HG02970 (cell line): ENCODE data around the gene PFDN5.
"Not testable (repeated sequence)": the region's sequence is repeated elsewhere in the genome, so short reads cannot be mapped to it uniquely, and the experiment has no call there.

Experiments used
- ATAC-seq: cut with Tn5 transposase; IDR thresholded peaks from one replicate; pipeline ENCODE4 v1.9.1; 2021; ENCODE audit warnings: mild to moderate bottlenecking, moderate library complexity, moderate number of reproducible peaks; ENCODE audit not compliant: unreplicated experiment, low FRiP score

PFDN5 gene

GRCh38 chr12:53325511-53326061, 30.2 kb downstream of the PFDN5 start:
- no peak for ATAC-seq

DNA sequence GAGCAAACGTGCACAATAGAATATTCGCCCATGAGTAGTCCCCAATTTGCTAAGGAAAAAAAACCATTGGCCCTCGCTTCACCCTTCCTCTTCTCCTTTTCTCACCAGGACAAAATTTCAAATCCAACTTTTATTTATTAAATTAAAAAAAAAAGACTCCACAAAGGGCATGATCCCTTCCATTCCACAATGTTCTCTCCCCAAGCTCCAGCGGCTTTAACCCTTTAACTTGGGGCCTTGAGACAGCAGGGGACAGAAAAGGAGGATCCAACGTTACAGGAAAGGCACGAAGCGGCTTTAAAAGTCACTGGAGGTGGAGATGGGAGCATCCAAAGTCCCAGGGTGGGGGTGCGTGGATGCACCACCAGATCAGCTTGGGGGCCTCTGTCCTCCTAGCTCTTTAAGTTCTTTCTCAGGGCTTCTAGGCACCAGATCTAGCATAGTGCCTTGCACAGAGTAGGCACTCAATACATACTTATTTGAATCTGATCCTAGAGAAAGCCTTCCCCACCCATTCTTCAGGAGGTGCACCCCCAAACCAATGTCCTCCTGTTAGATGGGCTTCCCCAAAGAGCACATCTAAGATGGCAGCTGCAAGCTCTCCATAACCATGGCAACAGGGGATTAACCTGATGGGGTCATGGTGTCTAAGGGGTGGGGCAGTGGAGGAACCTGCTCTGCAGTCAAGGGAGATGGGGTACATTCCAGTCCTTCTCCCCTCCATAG, 31.3 kb downstream of the PFDN5 start:
- ATAC-seq: no peak

- no peak for ATAC-seq
These were observed 32.2 kb downstream of the PFDN5 start for GRCh38 chr12:53327435-53328042.

DNA sequence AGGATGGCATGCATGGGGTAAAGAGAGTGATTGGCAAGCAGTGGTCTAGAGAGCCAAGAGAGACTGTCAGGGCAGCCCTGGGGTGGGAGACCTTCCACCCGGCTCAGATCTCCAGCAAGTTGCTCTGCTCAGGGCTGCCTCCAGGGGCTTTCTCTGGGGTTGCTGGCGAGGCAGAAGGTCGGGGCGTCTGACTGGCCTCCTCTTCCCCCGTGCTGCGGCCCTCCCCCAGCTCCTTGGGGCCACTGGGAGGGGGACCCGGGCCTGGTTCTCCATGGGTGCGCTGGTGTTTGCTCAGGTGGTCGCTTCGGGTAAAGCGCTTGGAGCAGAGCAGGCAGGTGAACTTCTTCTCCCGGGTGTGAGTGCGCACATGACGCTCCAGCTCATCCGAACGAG, 32.7 kb downstream of the PFDN5 start:
- ATAC-seq: no peak

GRCh38 chr12:53330671-53331070, 35.3 kb downstream of the PFDN5 start:
- no peak for ATAC-seq

DNA sequence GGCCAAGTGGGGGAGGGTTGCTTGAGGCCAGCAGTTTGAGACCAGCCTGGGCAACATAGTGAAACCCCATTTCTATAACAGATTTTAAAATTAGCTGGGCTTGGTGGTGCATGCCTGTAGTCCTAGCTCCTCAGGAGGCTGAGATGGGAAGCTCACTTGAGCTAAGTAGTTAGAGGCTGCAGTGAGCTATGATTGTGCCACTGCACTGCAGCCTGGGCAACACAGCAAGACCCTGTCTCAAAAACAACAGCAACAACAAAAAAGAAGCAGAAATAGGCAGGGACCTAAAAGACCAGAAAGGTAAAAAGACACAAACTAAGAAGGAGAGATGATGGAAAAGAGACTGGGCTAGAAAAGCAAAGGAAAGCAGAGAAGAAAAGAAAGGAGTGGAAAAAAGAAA, 37.0 kb downstream of the PFDN5 start:
- not testable (repeated sequence) for ATAC-seq

- no peak for ATAC-seq
These were observed 37.4 kb downstream of the PFDN5 start for GRCh38 chr12:53332744-53333143.

- ATAC-seq: no peak
These were observed 37.9 kb downstream of the PFDN5 start for GRCh38 chr12:53333289-53333688.

GRCh38 chr12:53333845-53334244, 38.5 kb downstream of the PFDN5 start:
- no peak for ATAC-seq

DNA sequence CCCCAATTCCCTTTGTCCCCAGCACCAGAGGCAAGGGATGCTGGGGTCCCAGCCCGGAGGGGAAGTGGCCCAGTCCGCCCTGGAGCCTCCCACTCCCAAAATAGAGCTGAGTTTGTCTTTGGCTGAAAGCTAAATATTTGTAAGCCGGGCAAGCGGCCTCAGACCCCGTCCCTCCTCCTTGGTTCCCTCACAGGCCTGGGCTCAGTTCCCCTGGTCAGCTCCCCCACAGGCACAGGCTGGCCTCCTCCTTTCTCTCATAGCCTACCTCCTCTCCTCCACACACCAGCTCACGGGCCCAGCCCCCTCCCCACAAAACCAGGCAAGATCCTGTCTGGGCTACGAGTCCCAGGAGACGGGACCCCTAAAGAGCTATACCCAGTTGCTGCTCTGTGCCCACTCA, 39.5 kb downstream of the PFDN5 start:
- no peak for ATAC-seq

- no peak for ATAC-seq
These were observed 40.9 kb downstream of the PFDN5 start, which contains the start of gene SP7 for GRCh38 chr12:53336181-53336681. Gene SP7 (minus strand): TSS chr12:53336354. CDS start chr12:53335646, 708 bp downstream.

GRCh38 chr12:53338017-53338416, 42.7 kb downstream of the PFDN5 start:
- no peak for ATAC-seq

DNA sequence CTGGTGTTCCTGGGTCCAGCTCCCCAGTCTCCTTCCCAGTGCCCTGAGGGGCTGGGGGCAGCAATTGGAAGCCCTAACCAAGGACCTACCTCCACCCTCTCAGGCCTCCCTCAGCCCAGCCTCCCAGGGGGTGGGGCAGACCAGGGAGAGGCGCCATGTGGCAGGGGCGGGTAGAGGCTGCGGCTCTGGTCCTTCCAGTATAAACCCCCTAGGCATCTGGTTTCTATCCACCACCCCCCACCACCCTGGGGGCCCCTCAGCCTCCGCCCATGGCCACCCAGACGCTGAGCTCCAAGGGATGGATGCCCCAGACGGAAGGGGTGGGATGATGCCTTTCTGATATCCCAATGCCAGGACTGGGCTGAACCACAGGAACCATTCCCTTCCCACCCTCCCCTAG, 43.6 kb downstream of the PFDN5 start:
- ATAC-seq: no peak

DNA sequence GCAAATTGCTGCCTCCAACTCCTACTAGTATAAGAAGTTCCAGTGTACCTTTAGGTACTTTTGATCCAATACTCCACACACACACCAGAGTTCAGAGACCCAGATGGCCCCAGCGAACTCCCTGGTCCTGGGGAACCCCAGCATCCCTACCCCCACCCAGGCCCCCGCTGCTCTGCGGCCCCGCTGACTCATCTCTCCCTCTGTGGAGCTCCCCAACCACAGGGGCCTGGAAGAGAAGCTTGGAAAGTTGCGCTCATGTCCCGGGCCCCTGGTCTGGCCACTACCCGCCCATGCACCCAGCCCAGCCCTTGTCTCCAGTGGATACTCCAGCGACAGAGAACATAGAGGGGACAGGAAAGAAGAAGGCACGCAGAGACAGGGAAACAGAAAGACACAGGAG, 45.1 kb downstream of the PFDN5 start:
- no peak for ATAC-seq

DNA sequence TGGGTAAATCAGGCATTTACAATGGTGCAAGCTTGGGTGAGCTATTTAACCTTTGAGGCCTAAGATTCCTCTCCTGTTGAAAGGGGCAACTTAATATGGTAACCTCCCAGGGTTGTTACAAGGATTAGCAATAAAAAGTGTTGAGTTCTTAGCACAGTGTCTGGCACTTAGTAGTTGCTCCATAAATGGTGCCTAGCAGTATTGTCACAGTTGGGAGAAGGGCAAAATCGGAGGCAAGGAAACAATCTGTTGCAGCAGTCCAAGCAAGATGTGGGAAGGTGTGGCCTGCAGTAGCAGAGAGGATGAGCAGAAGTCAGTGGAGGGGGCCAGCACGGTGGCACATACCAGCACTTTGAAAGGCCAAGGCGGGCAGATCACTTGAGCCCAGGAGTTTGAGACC, 48.1 kb downstream of the PFDN5 start:
- no peak for ATAC-seq

GRCh38 chr12:53343969-53344368, 48.6 kb downstream of the PFDN5 start:
- no peak for ATAC-seq

- ATAC-seq: no peak
These were observed 49.1 kb downstream of the PFDN5 start for GRCh38 chr12:53344487-53344823.

DNA sequence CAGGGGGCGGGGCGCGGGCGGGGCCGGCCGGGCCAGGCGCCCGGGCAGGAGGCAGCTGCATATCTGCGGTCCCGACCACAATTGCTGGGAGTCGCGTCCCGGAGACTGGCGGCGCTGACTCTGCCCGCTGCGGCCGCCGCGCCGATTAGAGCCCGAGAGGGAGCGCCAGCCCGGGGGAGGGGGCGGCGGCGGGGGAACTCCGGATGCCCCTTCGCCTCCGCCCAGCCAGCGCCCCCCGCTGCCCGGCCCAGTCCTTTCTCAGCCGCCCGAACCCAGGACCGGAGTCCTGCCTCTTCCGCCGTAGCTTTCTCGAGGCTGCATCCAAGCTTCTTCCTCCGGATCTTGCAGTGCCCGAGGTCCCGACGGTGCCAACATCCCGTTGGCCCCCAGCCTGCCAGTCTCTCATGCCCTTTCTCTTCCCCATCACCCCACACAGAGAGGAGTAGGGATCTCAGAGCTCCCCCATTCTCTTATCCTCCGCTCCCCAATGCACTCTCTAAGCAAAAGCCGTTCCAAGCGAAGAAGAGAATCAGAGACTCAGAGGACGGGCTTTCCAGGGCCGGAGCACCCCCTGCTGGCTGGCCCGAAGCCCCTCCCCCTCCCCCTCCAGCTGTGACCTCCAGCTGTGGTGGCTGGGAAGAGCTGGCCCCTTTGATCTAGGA, 49.6 kb downstream of the PFDN5 start:
- ATAC-seq: no peak

GRCh38 chr12:53345486-53346188, 50.3 kb downstream of the PFDN5 start:
- no peak for ATAC-seq

DNA sequence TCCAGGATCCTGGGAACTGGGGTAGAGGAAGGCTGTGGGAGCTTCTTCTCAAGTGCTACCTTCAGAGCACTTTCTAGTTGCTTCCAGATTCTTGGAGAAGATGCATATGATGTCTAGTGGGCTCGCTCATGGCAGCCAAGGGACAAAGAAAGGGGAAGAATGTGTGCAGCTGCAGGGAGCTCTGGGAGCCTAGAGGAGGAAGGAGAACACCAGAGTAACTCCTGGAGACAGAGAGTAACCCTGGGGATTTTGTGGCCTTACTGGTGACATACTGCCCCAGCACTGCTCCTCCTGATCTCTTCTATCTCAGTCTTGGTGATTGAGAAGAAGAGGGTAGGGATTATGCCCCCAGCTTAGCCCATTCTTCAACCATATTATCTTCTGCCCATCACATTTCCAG, 51.1 kb downstream of the PFDN5 start:
- no peak for ATAC-seq

GRCh38 chr12:53347905-53348304, 52.6 kb downstream of the PFDN5 start:
- no peak for ATAC-seq
